NCI-H526 treated with DMSO at 0.1 percent for 48 hours (cell line): ENCODE data around the gene CAPN8.

Source experiments
- DNase-seq: peaks from one replicate; lab custom pipeline; 2025; lab: John Stamatoyannopoulos, UW

The CAPN8 gene

GRCh38 chr1:223617323-223618070 is 48.0 kb downstream of the CAPN8 start:
- no peak for DNase-seq

- no peak for DNase-seq
Observed at GRCh38 chr1:223616586-223616985, 48.9 kb downstream of the CAPN8 start.

- no peak for DNase-seq
Observed at GRCh38 chr1:223611936-223612335, 53.6 kb downstream of the CAPN8 start.

GRCh38 chr1:223609977-223610376 is 55.5 kb downstream of the CAPN8 start:
- DNase-seq: no peak

GRCh38 chr1:223609066-223609465 is 56.4 kb downstream of the CAPN8 start:
- DNase-seq: no peak

GRCh38 chr1:223558512-223558911 is 107.0 kb downstream of the CAPN8 start:
- no peak for DNase-seq

GRCh38 chr1:223557130-223557475 is 108.4 kb downstream of the CAPN8 start:
- DNase-seq: no peak

- no peak for DNase-seq
Observed at GRCh38 chr1:223556414-223557129, 108.9 kb downstream of the CAPN8 start.

- DNase-seq: no peak
Observed at GRCh38 chr1:223553957-223554356, 111.5 kb downstream of the CAPN8 start.

GRCh38 chr1:223551610-223552009 is 113.9 kb downstream of the CAPN8 start:
- DNase-seq: no peak

- DNase-seq: no peak
Observed at GRCh38 chr1:223549740-223550139, 115.8 kb downstream of the CAPN8 start.

GRCh38 chr1:223547316-223548114 is 118.0 kb downstream of the CAPN8 start:
- DNase-seq: no peak

- DNase-seq: no peak
Observed at GRCh38 chr1:223545343-223545742, 120.2 kb downstream of the CAPN8 start.

GRCh38 chr1:223543560-223543959 is 121.9 kb downstream of the CAPN8 start:
- no peak for DNase-seq

- DNase-seq: no peak
Observed at GRCh38 chr1:223542831-223543230, 122.7 kb downstream of the CAPN8 start.

GRCh38 chr1:223540485-223541106 is 124.9 kb downstream of the CAPN8 start:
- no peak for DNase-seq

GRCh38 chr1:223539750-223540149 is 125.8 kb downstream of the CAPN8 start:
- no peak for DNase-seq

GRCh38 chr1:223538981-223539380 is 126.5 kb downstream of the CAPN8 start:
- DNase-seq: no peak

- DNase-seq: no peak
Observed at GRCh38 chr1:223535319-223535718, 130.2 kb downstream of the CAPN8 start.

- DNase-seq: no peak
Observed at GRCh38 chr1:223534677-223535076, 130.8 kb downstream of the CAPN8 start.

GRCh38 chr1:223533708-223534107 is 131.8 kb downstream of the CAPN8 start:
- DNase-seq: no peak

- DNase-seq: peak; percentile 13
Observed at GRCh38 chr1:223531742-223532341, 133.7 kb downstream of the CAPN8 start.
